Hepatocyte (in vitro differentiated cells): ENCODE results near the gene HOXD4. TPM values are rescaled to one million over a fixed set of nuclear protein-coding genes. Genes with fewer than 3 reads are reported as not detected.

Source experiments
- DNase-seq: peaks from one replicate; pipeline ENCODE4 v3.0.0-alpha.2; 2016; ENCODE audit warnings: low spot score
- H2AFZ ChIP-seq: fragments of 200-600 bp; sonication (generic); 2 replicates; pipeline ENCODE4 v1.6.0; 2016; ENCODE audit warnings: antibody characterized with exemption, mild to moderate bottlenecking
- H3K27ac ChIP-seq: fragments of 200-600 bp; sonication (generic); 2 replicates; pipeline ENCODE4 v1.5.1; 2016; ENCODE audit warnings: mild to moderate bottlenecking
- H3K27me3 ChIP-seq: fragments of 200-600 bp; sonication (generic); 2 replicates; pipeline ENCODE4 v1.6.1; 2016
- H3K36me3 ChIP-seq: fragments of 200-600 bp; sonication (generic); replicated peaks from 2 replicates; pipeline ENCODE4 v1.5.1; 2016; ENCODE audit warnings: low read depth; ENCODE audit not compliant: insufficient read depth
- H3K4me1 ChIP-seq: fragments of 200-600 bp; sonication (generic); 2 replicates; pipeline ENCODE4 v1.5.1; 2016; ENCODE audit warnings: mild to moderate bottlenecking, moderate library complexity; ENCODE audit not compliant: insufficient read depth
- H3K4me2 ChIP-seq: fragments of 200-600 bp; sonication (generic); 2 replicates; pipeline ENCODE4 v1.6.0; 2016
- H3K4me3 ChIP-seq: fragments of 200-600 bp; sonication (generic); 2 replicates; pipeline ENCODE4 v1.5.1; 2016; ENCODE audit warnings: mild to moderate bottlenecking
- H3K79me2 ChIP-seq: fragments of 200-600 bp; sonication (generic); 2 replicates; pipeline ENCODE4 v1.6.0; 2017; ENCODE audit warnings: mild to moderate bottlenecking
- H3K9me2 ChIP-seq: fragments of 200-600 bp; sonication (generic); replicated peaks from 2 replicates; pipeline ENCODE4 v1.6.0; 2017; ENCODE audit warnings: mild to moderate bottlenecking; ENCODE audit not compliant: insufficient read depth
- H3K9me3 ChIP-seq: fragments of 200-600 bp; sonication (generic); 2 replicates; pipeline ENCODE4 v1.5.1; 2016; ENCODE audit warnings: low read depth, mild to moderate bottlenecking
- H4K20me1 ChIP-seq: fragments of 200-600 bp; sonication (generic); 2 replicates; pipeline ENCODE4 v1.6.0; 2016; ENCODE audit warnings: mild to moderate bottlenecking; ENCODE audit not compliant: insufficient read depth, poor library complexity, severe bottlenecking
- CTCF ChIP-seq: fragments of 200-600 bp; sonication (generic); IDR thresholded peaks from 2 replicates; pipeline ENCODE4 v1.5.1; 2016; ENCODE audit warnings: antibody characterized with exemption, mild to moderate bottlenecking; ENCODE audit not compliant: poor library complexity
- EZH2 ChIP-seq: fragments of 200-600 bp; sonication (generic); IDR thresholded peaks from 2 replicates; pipeline ENCODE4 v1.6.1; 2016; ENCODE audit warnings: antibody characterized with exemption, mild to moderate bottlenecking, borderline replicate concordance
- EZH2phosphoT487 ChIP-seq: fragments of 200-600 bp; sonication (generic); IDR thresholded peaks from one replicate; pipeline ENCODE4 v1.6.1; 2018; ENCODE audit warnings: antibody characterized with exemption, mild to moderate bottlenecking, low read depth, moderate library complexity; ENCODE audit not compliant: unreplicated experiment, severe bottlenecking
- WGBS: methylation state at CpG from one replicate; pipeline ENCODE4 v1.1.6; 2016; ENCODE audit warnings: low lambda C conversion rate; ENCODE audit errors: missing lambda C conversion rate; 5-methylcytosine and 5-hydroxymethylcytosine counted together
- polyA plus RNA-seq: library from polyadenylated mRNA; unstranded; fragments of >200 nt; fragmentation: Nextera tagmentation; extraction: Ambion mirVana; gene quantifications from 2 replicates; pipeline ENCODE4 v1.2.1, GENCODE V29; 2016
- total RNA-seq: library from RNA; depleted of rRNA; stranded (reverse); fragments of >200 nt; gene quantifications from 2 replicates; pipeline ENCODE4 v1.2.3, GENCODE V29; 2014

Gene HOXD4
- total and polyA plus RNA-seq, 2 experiments from 2014 or later = 0.70 TPM; not detected in 1

- no peaks in the 10 kb centered on the region for H3K9me2 ChIP-seq
- no peak for DNase-seq
- no peak overlapping the region for H2AFZ ChIP-seq
- H3K27me3 ChIP-seq = peaks cover 99% of the 10 kb centered on the region
- H3K4me1 ChIP-seq = peaks cover 13% of the 10 kb centered on the region
- TF ChIP-seq EZH2 (no peak), EZH2phosphoT487 (no peak), CTCF (peak; percentile 37)
- no peaks in the 10 kb centered on the region for H3K36me3 ChIP-seq
- WGBS = 39% methylated on average over 24 of the region's 24 CpGs
- no peaks in the 10 kb centered on the region for H3K9me3 ChIP-seq
- no peak overlapping the region for H3K4me2 ChIP-seq
- H3K79me2 ChIP-seq = peaks cover 33% of the 10 kb centered on the region
- H4K20me1 ChIP-seq = peaks cover 66% of the 10 kb centered on the region
- H3K4me3 ChIP-seq = no peak overlapping the region
- no peak overlapping the region for H3K27ac ChIP-seq
Observed at GRCh38 chr2:176118601-176119339, 32.6 kb upstream of the HOXD4 start.

- Histone ChIP-seq H3K36me3 (no peaks in the 10 kb centered on the region), H3K27ac (no peak overlapping the region), H3K79me2 (peaks cover 15% of the 10 kb centered on the region), H3K9me3 (no peaks in the 10 kb centered on the region), H3K4me1 (peaks cover 13% of the 10 kb centered on the region), H3K27me3 (peaks cover 99% of the 10 kb centered on the region), H3K9me2 (no peaks in the 10 kb centered on the region), H2AFZ (no peak overlapping the region), H4K20me1 (peaks cover 48% of the 10 kb centered on the region), H3K4me3 (no peak overlapping the region), H3K4me2 (no peak overlapping the region)
- 55% methylated on average over 13 of the region's 13 CpGs for WGBS
- no peak for DNase-seq
- TF ChIP-seq EZH2phosphoT487 (peak; percentile 15), EZH2 (no peak)
Observed at GRCh38 chr2:176120364-176121189, 30.8 kb upstream of the HOXD4 start.

GRCh38 chr2:176121190-176122051 is 29.9 kb upstream of the HOXD4 start:
- no peaks in the 10 kb centered on the region for H3K9me2 ChIP-seq
- H3K27ac ChIP-seq = no peak overlapping the region
- no peak for TF ChIP-seq CTCF
- peak; percentile 21 for TF ChIP-seq EZH2phosphoT487
- peak; percentile 62 for TF ChIP-seq EZH2
- H3K27me3 ChIP-seq = peaks cover 99% of the 10 kb centered on the region
- H3K9me3 ChIP-seq = no peaks in the 10 kb centered on the region
- H3K79me2 ChIP-seq = peaks cover 12% of the 10 kb centered on the region
- H3K4me3 ChIP-seq = no peak overlapping the region
- peaks cover 41% of the 10 kb centered on the region for H4K20me1 ChIP-seq
- H2AFZ ChIP-seq = no peak overlapping the region
- 42% methylated on average over 52 of the region's 53 CpGs for WGBS
- H3K4me1 ChIP-seq = peaks cover 13% of the 10 kb centered on the region
- DNase-seq = no peak
- peak overlapping the region; percentile 89 for H3K4me2 ChIP-seq
- no peaks in the 10 kb centered on the region for H3K36me3 ChIP-seq
